HG02970 (cell line): ENCODE results near the gene CHRM3.

Experiments used
- ATAC-seq: cut with Tn5 transposase; IDR thresholded peaks from one replicate; pipeline ENCODE4 v1.9.1; 2021; ENCODE audit warnings: mild to moderate bottlenecking, moderate library complexity, moderate number of reproducible peaks; ENCODE audit not compliant: unreplicated experiment, low FRiP score

Gene CHRM3

GRCh38 chr1:239392271-239392670 is 5.9 kb downstream of the CHRM3 start:
- ATAC-seq, result no peak

- ATAC-seq, result no peak
Measured at GRCh38 chr1:239394107-239394506, 7.7 kb downstream of the CHRM3 start.

GRCh38 chr1:239413916-239414315 is 27.5 kb downstream of the CHRM3 start:
- no peak for ATAC-seq

GRCh38 chr1:239417221-239417620 is 30.9 kb downstream of the CHRM3 start:
- ATAC-seq, result no peak

DNA sequence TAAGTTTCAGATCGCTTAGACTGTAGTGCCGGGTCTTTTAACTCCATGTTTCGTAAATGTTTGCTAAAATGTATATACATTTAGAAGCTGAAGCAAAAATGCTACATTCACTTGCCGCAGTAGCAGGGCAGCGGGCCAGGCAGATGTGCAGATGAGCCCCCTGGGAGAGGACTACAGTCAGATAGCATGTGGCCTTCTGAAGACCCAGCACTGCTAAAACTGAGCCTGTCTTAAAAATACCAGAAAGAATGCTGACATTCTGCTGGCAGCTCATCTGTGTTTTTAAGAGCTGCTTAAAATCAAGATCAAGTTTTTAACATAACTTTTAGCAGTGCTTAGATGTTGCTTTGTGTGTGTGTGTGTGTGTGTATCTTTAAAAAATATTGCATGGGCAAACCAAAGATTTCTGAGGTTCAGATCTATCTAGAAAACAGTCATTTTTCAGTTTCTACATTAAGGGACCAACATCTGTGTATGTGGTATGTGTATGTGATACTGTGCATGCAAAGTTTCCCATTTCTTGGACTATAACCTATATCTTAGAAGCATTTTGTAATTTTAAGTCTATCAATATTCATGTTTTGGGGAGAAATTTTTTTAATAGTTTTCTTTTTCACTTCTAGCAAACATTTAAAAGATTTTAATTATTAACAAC is 31.7 kb downstream of the CHRM3 start:
- no peak for ATAC-seq

DNA sequence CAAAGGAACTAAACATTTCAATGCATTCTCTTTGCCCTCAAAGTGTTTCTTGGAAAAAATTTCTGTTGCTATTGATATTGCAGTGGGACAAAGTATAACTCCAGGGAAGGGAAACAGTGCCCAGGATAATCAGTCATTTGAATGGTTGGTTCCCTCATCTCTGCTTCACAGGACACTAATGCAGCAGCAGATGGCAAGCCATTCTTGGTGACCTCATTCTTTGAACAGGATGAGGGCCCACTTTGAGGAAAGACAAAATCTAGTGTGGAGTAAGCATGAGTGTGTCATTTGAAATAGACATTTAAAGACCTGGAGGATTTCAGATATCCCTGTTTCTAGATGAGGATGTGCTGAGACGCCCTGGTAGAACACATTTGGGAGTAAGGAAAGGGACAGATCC is 32.3 kb downstream of the CHRM3 start:
- ATAC-seq, result no peak

DNA sequence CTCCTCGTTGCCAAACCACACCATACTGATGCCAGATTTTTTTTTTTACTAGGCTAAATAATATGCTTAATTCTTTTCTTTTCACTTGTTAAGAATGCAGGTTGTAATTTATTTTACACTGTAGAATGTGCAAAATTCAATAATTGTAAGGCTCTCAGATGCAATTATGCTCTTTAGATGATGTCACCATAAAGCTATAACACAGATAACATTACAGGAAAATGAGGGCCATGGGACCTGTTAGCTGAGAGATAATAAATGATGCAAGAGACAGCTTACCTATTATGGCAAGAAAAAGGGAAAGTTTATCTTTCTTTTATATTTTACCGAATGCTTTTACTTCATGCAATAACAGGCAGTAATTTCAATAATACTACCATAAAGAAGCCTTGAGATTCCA is 35.4 kb downstream of the CHRM3 start:
- no peak for ATAC-seq

DNA sequence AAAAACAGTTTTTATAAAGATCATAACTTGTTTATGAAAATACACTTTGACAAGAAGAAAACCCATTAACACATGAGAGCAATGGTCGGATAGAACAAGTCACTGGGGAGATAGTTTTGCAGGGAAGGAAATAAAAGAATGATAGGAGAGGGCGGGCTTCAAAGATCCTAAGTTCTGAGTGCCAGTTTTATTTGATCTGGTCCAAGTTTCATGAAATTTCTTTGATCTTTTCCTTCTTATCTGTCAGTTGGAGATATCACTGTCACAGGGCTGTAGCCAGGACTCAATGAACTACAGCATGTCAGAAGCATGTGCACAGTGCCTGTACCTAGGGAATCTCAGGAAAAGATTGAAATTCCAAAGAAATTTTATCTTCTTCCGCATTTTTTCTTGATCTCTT is 36.5 kb downstream of the CHRM3 start:
- no peak for ATAC-seq

GRCh38 chr1:239426821-239427475 is 40.6 kb downstream of the CHRM3 start:
- ATAC-seq, result no peak

GRCh38 chr1:239427712-239428111 is 41.3 kb downstream of the CHRM3 start:
- no peak for ATAC-seq

GRCh38 chr1:239428120-239428710 is 41.8 kb downstream of the CHRM3 start:
- ATAC-seq, result no peak

- no peak for ATAC-seq
Measured at GRCh38 chr1:239429163-239429562, 42.8 kb downstream of the CHRM3 start.

- ATAC-seq, result no peak
Measured at GRCh38 chr1:239432255-239432654, 45.9 kb downstream of the CHRM3 start.

DNA sequence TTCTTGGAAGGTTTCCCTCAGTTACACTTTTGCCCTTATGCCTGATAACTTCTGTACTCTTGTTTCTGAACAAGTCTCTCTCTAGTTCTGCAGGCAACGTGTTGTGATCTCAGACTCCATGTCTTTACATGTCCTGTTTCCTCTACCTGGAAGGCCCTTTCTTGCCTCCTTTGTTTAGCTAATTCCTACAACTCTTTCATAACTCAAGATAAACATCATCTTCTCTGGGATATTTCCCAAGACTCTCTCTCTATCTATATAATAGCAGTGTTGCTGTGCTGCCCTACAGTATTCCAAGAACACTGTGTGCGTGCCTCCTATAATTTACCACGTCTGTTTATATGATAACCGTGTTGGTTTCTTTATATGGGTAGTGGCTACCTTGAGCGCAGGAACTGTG is 47.8 kb downstream of the CHRM3 start:
- no peak for ATAC-seq
